A549 (cell line): ENCODE measurements around the gene PBXIP1.
"Not testable (repeated sequence)": the region's sequence is repeated elsewhere in the genome, so short reads cannot be mapped to it uniquely, and the experiment has no call there.

Experiments used
- ELK1 ChIP-seq: fragments of 150-350 bp; IDR thresholded peaks from 2 replicates; pipeline ENCODE4 v1.6.1; 2014; ENCODE audit warnings: low read depth, mild to moderate bottlenecking, low read length
- JUNB ChIP-seq: fragments of >200 bp; sonication (Bioruptor Twin); formaldehyde crosslinking; IDR thresholded peaks from 2 replicates; pipeline ENCODE4 v1.6.1; 2016
- NFE2L2 ChIP-seq: fragments of 150-350 bp; conservative IDR thresholded peaks from 2 replicates; pipeline ENCODE4 v1.6.1; 2014; ENCODE audit warnings: low read length
- POLR2A ChIP-seq: IDR thresholded peaks from 2 replicates; pipeline ENCODE4 v1.6.1; 2012; ENCODE audit warnings: mild to moderate bottlenecking, low read length
- RFX5 ChIP-seq: fragments of 450-650 bp; IDR thresholded peaks from 2 replicates; pipeline ENCODE4 v1.7.1; 2014; ENCODE audit warnings: antibody characterized with exemption, mild to moderate bottlenecking, moderate library complexity
- ZFP36 ChIP-seq: fragments of 450-650 bp; IDR thresholded peaks from 2 replicates; pipeline ENCODE4 v1.6.1; 2014; ENCODE audit warnings: borderline replicate concordance; ENCODE audit not compliant: partially characterized antibody
- TF ChIP-seq, protein P1 (sequence below): fragments of >200 bp; sonication (Bioruptor Twin); formaldehyde crosslinking; IDR thresholded peaks from 3 replicates; pipeline ENCODE4 v1.5.1; 2016

DNA sequence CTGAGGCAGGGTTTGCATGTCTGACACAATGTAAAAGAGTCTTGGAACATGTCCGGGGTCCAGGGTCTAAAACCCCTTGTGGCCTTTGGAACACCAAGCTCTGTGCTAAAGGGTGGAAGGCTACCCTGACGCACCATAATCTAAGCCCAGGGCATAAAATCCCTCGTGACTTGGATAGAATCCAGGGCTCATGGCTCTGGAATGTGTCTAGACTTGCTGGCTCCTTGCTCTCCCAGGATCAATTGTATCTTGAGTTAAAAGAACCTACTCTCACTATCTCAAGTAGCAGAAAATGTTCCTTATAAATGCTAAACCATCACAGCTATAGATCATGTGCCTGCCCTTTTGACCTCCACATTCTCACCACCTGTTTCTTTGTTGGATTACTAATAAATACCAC is 47.8 kb downstream of the PBXIP1 start:
- TF ChIP-seq, protein P1, sequence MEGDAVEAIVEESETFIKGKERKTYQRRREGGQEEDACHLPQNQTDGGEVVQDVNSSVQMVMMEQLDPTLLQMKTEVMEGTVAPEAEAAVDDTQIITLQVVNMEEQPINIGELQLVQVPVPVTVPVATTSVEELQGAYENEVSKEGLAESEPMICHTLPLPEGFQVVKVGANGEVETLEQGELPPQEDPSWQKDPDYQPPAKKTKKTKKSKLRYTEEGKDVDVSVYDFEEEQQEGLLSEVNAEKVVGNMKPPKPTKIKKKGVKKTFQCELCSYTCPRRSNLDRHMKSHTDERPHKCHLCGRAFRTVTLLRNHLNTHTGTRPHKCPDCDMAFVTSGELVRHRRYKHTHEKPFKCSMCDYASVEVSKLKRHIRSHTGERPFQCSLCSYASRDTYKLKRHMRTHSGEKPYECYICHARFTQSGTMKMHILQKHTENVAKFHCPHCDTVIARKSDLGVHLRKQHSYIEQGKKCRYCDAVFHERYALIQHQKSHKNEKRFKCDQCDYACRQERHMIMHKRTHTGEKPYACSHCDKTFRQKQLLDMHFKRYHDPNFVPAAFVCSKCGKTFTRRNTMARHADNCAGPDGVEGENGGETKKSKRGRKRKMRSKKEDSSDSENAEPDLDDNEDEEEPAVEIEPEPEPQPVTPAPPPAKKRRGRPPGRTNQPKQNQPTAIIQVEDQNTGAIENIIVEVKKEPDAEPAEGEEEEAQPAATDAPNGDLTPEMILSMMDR = not testable (repeated sequence)
- TF ChIP-seq RFX5, POLR2A, ELK1, ZFP36, NFE2L2, JUNB: not testable (repeated sequence)
